DMS 273 (cell line): Measurements from ENCODE around the gene TMEM163.
"Not testable (repeated sequence)": the region's sequence is repeated elsewhere in the genome, so short reads cannot be mapped to it uniquely, and the experiment has no call there.

Experiments used
- DNase-seq: peaks from one replicate; lab custom pipeline; 2025; ENCODE audit not compliant: unreplicated experiment; lab: John Stamatoyannopoulos, UW

Gene TMEM163

GRCh38 chr2:134718817-134719814, at the start of gene TMEM163:
Gene TMEM163, minus strand, starts transcription at chr2:134719000.
- peak; percentile 79 for DNase-seq

GRCh38 chr2:134766583-134766982, 47.8 kb upstream of the TMEM163 start:
- no peak for DNase-seq

- no peak for DNase-seq
Observed at GRCh38 chr2:134765987-134766386, 47.2 kb upstream of the TMEM163 start.

GRCh38 chr2:134764164-134764563, 45.4 kb upstream of the TMEM163 start:
- DNase-seq, result no peak

GRCh38 chr2:134763164-134763710, 44.4 kb upstream of the TMEM163 start:
- no peak for DNase-seq

- no peak for DNase-seq
Observed at GRCh38 chr2:134762508-134762907, 43.7 kb upstream of the TMEM163 start.

GRCh38 chr2:134760385-134760784, 41.6 kb upstream of the TMEM163 start:
- no peak for DNase-seq

- DNase-seq, result no peak
Observed at GRCh38 chr2:134758633-134759032, 39.8 kb upstream of the TMEM163 start.

GRCh38 chr2:134751981-134752380, 33.2 kb upstream of the TMEM163 start:
- not testable (repeated sequence) for DNase-seq

- no peak for DNase-seq
Observed at GRCh38 chr2:134745546-134745945, 26.7 kb upstream of the TMEM163 start.

- DNase-seq, result no peak
Observed at GRCh38 chr2:134745023-134745422, 26.2 kb upstream of the TMEM163 start.

- DNase-seq, result no peak
Observed at GRCh38 chr2:134739879-134740301, 21.1 kb upstream of the TMEM163 start.

- no peak for DNase-seq
Observed at GRCh38 chr2:134739236-134739878, 20.6 kb upstream of the TMEM163 start.

GRCh38 chr2:134738141-134738870, 19.5 kb upstream of the TMEM163 start:
- peak; percentile 26 for DNase-seq

GRCh38 chr2:134737671-134738070, 18.9 kb upstream of the TMEM163 start:
- no peak for DNase-seq

GRCh38 chr2:134736167-134736880, 17.5 kb upstream of the TMEM163 start:
- no peak for DNase-seq

GRCh38 chr2:134728163-134728562, 9.4 kb upstream of the TMEM163 start:
- DNase-seq, result no peak

GRCh38 chr2:134727385-134727784, 8.6 kb upstream of the TMEM163 start:
- no peak for DNase-seq

- no peak for DNase-seq
Observed at GRCh38 chr2:134726645-134727044, 7.8 kb upstream of the TMEM163 start.

GRCh38 chr2:134725876-134726275, 7.1 kb upstream of the TMEM163 start:
- no peak for DNase-seq
